M059J (cell line): ENCODE measurements around the gene TNFRSF18. TPM values are rescaled to one million over a fixed set of nuclear protein-coding genes. Genes with fewer than 3 reads are reported as not detected.

Experiments used
- DNase-seq: peaks from one replicate; pipeline ENCODE4 v3.0.0-alpha.2; 2012; ENCODE audit warnings: low read depth
- total RNA-seq: library from RNA; depleted of rRNA; stranded (reverse); fragments of >200 nt; shearing (Covaris generic); gene quantifications from 2 replicates; pipeline ENCODE4 v1.2.3, GENCODE V29; 2014

TNFRSF18 gene
- total RNA-seq, 1 experiment from 2014 or later: not detected

DNA sequence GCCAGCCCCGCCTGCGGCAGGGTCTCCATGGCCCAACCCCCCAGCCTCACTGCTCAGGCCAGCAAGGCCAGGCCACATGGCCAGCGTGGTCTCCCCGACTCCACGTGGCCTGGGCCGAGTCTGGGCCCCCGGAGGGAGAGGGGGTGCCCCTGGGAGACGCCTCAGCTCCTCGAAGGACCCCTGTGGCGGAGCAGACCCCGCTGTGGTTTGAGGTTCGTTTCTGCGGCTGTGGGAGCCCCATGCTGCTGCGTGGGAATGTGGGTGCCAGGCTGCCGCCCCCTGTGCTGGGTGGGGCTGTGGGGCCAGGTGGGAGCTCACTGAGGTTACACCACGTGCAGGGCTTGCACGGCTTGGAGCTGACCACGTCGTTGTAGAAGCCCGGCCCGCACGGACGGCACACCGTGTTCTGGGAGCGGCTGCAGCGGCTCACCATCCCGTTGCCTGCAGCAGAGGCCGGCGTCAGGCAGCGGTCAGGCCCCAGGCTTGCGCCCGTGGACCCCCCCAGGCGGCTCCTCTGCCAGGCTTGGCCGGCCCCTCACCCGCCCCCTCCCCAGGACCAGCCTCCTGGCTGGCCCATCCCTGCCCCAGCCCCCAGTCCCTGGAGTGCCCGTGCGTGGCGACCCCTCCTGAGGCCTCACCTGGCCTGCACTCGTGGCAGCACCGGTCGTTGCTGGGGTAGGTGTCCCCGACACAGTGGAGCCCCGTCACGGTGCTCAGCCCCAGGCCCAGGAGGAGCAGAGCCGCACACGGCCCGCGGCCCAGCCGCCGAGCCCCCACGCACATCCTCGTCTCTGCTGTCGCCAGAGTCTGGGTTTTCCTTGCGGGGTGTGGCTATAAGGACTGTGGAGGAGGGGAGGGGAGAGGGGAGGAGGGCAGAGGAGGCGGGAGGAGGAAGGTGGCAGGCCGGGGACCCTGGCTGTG, 7.2 kb upstream of the TNFRSF18 start, which contains the start of gene TNFRSF4:
Gene TNFRSF4 (minus strand): TSS at position 809 of the 921 bp plus-strand sequence. CDS start 26 bp downstream, at position 783.
- DNase-seq: no peak

DNA sequence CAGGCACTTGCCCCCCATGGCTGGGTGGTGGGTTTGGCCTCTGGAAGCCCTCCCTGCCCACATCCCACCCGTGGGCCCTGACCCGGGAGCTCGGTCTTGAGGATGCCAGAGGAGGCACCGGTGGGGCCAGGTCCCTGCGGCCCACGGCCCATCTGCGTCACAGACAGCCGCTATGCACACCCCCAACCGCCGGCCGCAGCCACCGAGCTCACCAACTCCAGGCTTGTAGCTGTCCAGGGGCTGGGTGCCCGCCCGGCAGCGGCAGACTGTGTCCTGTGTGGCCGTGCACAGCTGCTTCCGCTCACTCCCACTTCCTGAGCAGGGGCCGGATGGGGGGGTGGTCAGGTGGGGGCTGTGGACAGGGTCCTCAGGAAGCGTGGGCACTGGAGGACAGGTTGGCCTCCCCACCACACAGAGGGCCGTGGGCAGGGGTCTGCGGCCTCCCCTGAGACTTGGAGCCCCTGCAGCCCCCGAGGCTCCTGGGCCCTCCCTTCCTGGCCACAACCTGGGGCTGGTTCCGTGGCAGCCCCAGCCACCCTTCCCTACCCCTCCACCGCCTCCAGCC, 6.5 kb upstream of the TNFRSF18 start:
- DNase-seq: no peak

GRCh38 chr1:1211541-1212441, 5.4 kb upstream of the TNFRSF18 start:
- no peak for DNase-seq

- no peak for DNase-seq
Observed at GRCh38 chr1:1210726-1211540, 4.5 kb upstream of the TNFRSF18 start.

- peak; percentile 44 for DNase-seq
Observed at GRCh38 chr1:1208713-1209433, 2.5 kb upstream of the TNFRSF18 start.

GRCh38 chr1:1207571-1207892, 1.1 kb upstream of the TNFRSF18 start:
- DNase-seq: no peak

- no peak for DNase-seq
Observed at GRCh38 chr1:1206966-1207531, 657 bp upstream of the TNFRSF18 start.

DNA sequence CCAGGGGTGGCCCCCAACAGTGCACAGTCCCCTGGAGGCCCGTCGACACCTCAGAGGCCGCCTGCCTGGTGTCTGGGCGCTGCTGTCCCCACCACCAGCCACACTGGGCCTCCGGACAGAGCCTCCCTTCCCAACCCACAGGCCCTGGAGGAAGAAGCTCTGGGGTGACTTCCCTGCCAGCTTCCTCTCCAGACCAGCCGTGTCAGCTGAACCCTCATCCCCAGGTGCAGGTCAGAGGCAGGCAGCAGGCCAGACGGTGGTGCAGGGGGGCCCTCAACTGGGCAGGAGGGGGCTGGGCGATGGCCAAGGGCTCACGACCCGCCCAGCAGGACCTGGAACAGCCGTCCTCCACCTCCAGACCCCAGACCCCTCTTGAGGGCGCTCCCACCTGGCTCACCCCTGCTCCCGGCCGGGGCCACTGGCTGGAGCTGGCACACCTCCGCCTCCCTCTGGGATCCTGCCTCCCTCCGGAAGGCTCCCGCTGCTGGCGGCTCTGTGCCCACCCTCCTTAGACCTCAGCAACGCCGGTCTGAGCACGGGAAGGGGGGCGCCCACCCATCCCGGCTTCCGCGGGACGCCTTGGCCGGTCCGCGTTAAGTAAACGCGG, 520 bp downstream of the TNFRSF18 start:
- no peak for DNase-seq

GRCh38 chr1:1204998-1205768, 1.2 kb downstream of the TNFRSF18 start:
- no peak for DNase-seq

DNA sequence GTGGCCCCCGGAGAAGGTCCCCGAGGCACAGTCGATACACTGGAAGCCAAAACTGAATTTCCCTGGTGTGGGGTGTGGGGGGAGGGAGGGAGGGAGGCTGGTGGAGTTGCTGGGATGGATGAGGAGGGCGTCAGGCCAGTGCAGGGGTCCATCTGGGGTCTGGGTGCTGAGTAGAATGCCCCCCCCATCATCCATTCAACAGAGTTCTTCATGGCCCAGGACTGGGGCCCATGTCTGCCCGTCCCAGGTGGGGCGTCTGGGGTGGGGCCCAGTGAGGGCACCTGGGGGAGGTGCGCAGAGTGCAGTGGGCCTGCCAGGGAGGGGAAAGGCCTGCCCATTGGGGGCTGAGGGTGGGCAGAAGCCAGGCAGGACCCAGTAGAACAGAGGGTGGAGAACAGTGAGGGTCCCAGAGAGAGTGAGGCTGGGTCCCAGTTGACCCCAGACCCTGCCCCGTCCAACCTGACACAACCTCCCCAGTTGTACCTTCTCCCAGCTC, 1.9 kb downstream of the TNFRSF18 start:
- DNase-seq: no peak

GRCh38 chr1:1203561-1204424, 2.6 kb downstream of the TNFRSF18 start:
- DNase-seq: no peak

GRCh38 chr1:1202831-1203560, 3.4 kb downstream of the TNFRSF18 start:
- DNase-seq: no peak

GRCh38 chr1:1200876-1201810, 5.2 kb downstream of the TNFRSF18 start:
- peak; percentile 27 for DNase-seq

- no peak for DNase-seq
Observed at GRCh38 chr1:1199961-1200875, 6.2 kb downstream of the TNFRSF18 start.
